Activated CD8-positive, alpha-beta T cell treated with anti-CD3 and anti-CD28 coated beads for 36 hours (primary cell): ENCODE results near the gene EFCAB11. TPM values are rescaled to one million over a fixed set of nuclear protein-coding genes. Genes with fewer than 3 reads are reported as not detected.

Experiments
- ATAC-seq: fragments of 200-7000 bp; cut with Tn5 transposase; one replicate; pipeline ENCODE4 v1.10.0; 2021; ENCODE audit warnings: mild to moderate bottlenecking, moderate library complexity
- CTCF ChIA-PET: fragments of 350-600 bp; sonication (Branson Sonifier 250); formaldehyde crosslinking; loops from one replicate; lab custom pipeline; 2021; ENCODE audit warnings: antibody characterized with exemption; lab: Charles Lee
- POLR2A ChIA-PET: fragments of 350-600 bp; sonication (Branson Sonifier 250); formaldehyde crosslinking; loops from one replicate; lab custom pipeline; 2021; ENCODE audit warnings: antibody characterized with exemption; lab: Charles Lee
- DNase-seq: peaks from one replicate; pipeline ENCODE4 v3.0.0-alpha.2; 2020
- H3K27ac Mint-ChIP-seq: one replicate; pipeline ENCODE4 v1.8.0; 2021; ENCODE audit warnings: mild to moderate bottlenecking, mixed read lengths
- H3K27me3 Mint-ChIP-seq: one replicate; pipeline ENCODE4 v1.8.0; 2021; ENCODE audit warnings: mixed read lengths
- H3K36me3 Mint-ChIP-seq: one replicate; pipeline ENCODE4 v1.8.0; 2021; ENCODE audit warnings: low read depth, mixed read lengths
- H3K4me1 Mint-ChIP-seq: one replicate; pipeline ENCODE4 v1.8.0; 2021; ENCODE audit warnings: low read depth, mixed read lengths
- H3K4me3 Mint-ChIP-seq: one replicate; pipeline ENCODE4 v1.8.0; 2021; ENCODE audit warnings: mild to moderate bottlenecking, moderate library complexity, mixed read lengths
- H3K9me3 Mint-ChIP-seq: one replicate; pipeline ENCODE4 v1.8.0; 2021; ENCODE audit warnings: mixed read lengths
- CTCF ChIP-seq: fragments of 200-600 bp; IDR thresholded peaks from one replicate; pipeline ENCODE4 v1.8.0; 2022; ENCODE audit warnings: antibody characterized with exemption, mild to moderate bottlenecking
- intact Hi-C: fragments of 100-400 bp; cut with micrococcal nuclease; formaldehyde crosslinking; loops from one replicate; pipeline ENCODE4 v1.10.0; 2022
- total RNA-seq, 2 experiments: library from RNA; stranded (reverse); gene quantifications; one replicate each; pipeline ENCODE4 v1.2.3, GENCODE V29; 2021

The EFCAB11 gene
- total RNA-seq, 2 experiments from 2014 or later = 6.6 to 8.4 TPM

GRCh38 chr14:89870316-89870715, 84.2 kb downstream of the EFCAB11 start:
- ATAC-seq = no peak
- no peak for TF ChIP-seq CTCF
- Mint-ChIP-seq H3K36me3 (no peaks in the 10 kb centered on the region), H3K27me3 (no peaks in the 10 kb centered on the region), H3K27ac (no peak overlapping the region), H3K4me3 (no peak overlapping the region), H3K4me1 (no peaks in the 10 kb centered on the region), H3K9me3 (peaks cover 10% of the 10 kb centered on the region)
- ChIA-PET POLR2A (no interaction called here), CTCF (no interaction called here)
- intact Hi-C loops = no loop called here
- DNase-seq = no peak

- ChIA-PET CTCF (interaction anchor here (1.0 kb wide), 1 partner anchor 10 kb away, joined by 3 read pairs; no protein-coding TSS in a partner anchor), POLR2A (no interaction called here)
- ATAC-seq = no peak
These were observed 84.9 kb downstream of the EFCAB11 start for GRCh38 chr14:89869606-89870005.

GRCh38 chr14:89866458-89866857, 88.1 kb downstream of the EFCAB11 start:
- DNase-seq (no peak), ATAC-seq (no peak)
- no peaks in the 10 kb centered on the region for H3K4me1 Mint-ChIP-seq
- no peak for TF ChIP-seq CTCF
- no peak overlapping the region for H3K4me3 Mint-ChIP-seq
- intact Hi-C loops = no loop called here
- CTCF ChIA-PET = no interaction called here
- H3K9me3 Mint-ChIP-seq = no peaks in the 10 kb centered on the region
- no peaks in the 10 kb centered on the region for H3K27me3 Mint-ChIP-seq
- no peak overlapping the region for H3K27ac Mint-ChIP-seq
- peaks cover under 1% of the 10 kb centered on the region for H3K36me3 Mint-ChIP-seq
- POLR2A ChIA-PET = no interaction called here

More at GRCh38 chr14:89869606-89870005, 84.9 kb downstream of the EFCAB11 start:
- Mint-ChIP-seq H3K27me3 (no peaks in the 10 kb centered on the region), H3K36me3 (no peaks in the 10 kb centered on the region), H3K9me3 (peaks cover 7% of the 10 kb centered on the region), H3K4me3 (no peak overlapping the region), H3K27ac (no peak overlapping the region), H3K4me1 (no peaks in the 10 kb centered on the region)
- no peak for DNase-seq
- TF ChIP-seq CTCF = no peak
- intact Hi-C loops = no loop called here

GRCh38 chr14:89865153-89865552, 89.4 kb downstream of the EFCAB11 start:
- ChIA-PET CTCF (no interaction called here), POLR2A (no interaction called here)
- H3K27me3 Mint-ChIP-seq = no peaks in the 10 kb centered on the region
- DNase-seq = no peak
- H3K4me1 Mint-ChIP-seq = no peaks in the 10 kb centered on the region
- H3K36me3 Mint-ChIP-seq = peaks cover 6% of the 10 kb centered on the region
- H3K27ac Mint-ChIP-seq = no peak overlapping the region
- intact Hi-C loops = no loop called here
- no peak overlapping the region for H3K4me3 Mint-ChIP-seq
- no peak for ATAC-seq
- TF ChIP-seq CTCF = no peak
- H3K9me3 Mint-ChIP-seq = peaks cover 7% of the 10 kb centered on the region

- no peak overlapping the region for H3K27ac Mint-ChIP-seq
- no peak overlapping the region for H3K4me3 Mint-ChIP-seq
- H3K27me3 Mint-ChIP-seq = no peaks in the 10 kb centered on the region
- ChIA-PET POLR2A (no interaction called here), CTCF (interaction anchor here (0.9 kb wide), 1 partner anchor 835 kb away, joined by 3 read pairs; no protein-coding TSS in a partner anchor)
- intact Hi-C loops = no loop called here
- no peaks in the 10 kb centered on the region for H3K4me1 Mint-ChIP-seq
- ATAC-seq (no peak), DNase-seq (no peak)
- H3K9me3 Mint-ChIP-seq = peaks cover 7% of the 10 kb centered on the region
- peaks cover 6% of the 10 kb centered on the region for H3K36me3 Mint-ChIP-seq
- no peak for TF ChIP-seq CTCF
These were observed 91.7 kb downstream of the EFCAB11 start for GRCh38 chr14:89862856-89863255.
